ENCODE data around the gene DNAJB5. TPM values are rescaled to one million over a fixed set of nuclear protein-coding genes. Genes with fewer than 3 reads are reported as not detected.
"Not testable (repeated sequence)": the region's sequence is repeated elsewhere in the genome, so short reads cannot be mapped to it uniquely, and the experiment has no call there.

Gene DNAJB5
- total RNA-seq, 1 donor from 2014 or later: 3.9 TPM

DNA sequence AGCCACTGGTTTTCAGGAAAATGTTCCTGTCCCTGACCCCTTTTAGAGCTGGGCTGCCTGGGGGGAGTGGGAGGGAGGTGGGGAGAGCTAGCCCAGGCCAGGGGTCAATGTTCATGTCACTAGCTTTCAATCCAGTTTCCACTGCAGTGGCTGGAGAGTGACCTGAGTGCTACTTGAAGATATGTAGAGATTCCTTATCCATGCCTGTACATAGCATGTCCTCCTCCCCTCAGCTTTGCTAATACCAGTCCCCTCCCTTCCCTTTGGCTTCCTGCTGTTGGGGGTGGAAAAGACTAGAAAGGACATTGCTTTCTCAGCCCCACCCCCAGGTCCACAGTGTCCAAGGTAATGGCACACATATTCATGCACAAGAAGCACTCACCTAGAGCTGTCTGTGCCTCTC, 7.8 kb downstream of the DNAJB5 start:
- intact Hi-C loops (cut with micrococcal nuclease): no loop called here

DNA sequence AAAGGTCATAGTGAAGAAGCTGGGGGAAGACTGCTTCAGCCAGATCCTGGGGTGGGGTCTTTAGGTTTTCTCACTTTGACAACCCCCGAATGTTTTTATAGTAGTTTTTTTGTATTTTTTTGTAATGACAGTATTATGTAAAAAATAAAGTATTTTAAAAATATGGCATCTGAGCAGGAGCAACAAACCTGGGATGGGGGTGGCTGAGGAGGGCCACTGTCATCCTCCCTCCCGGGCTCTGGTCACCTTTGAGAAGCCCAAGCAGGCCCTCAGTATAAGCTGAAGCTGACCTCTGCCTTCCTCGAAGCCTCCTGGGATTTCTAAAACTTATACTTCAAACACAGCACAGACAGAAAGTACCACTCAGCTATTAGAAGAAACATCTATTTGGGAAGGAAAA, 8.7 kb downstream of the DNAJB5 start:
- intact Hi-C loops (cut with micrococcal nuclease): no loop called here

DNA sequence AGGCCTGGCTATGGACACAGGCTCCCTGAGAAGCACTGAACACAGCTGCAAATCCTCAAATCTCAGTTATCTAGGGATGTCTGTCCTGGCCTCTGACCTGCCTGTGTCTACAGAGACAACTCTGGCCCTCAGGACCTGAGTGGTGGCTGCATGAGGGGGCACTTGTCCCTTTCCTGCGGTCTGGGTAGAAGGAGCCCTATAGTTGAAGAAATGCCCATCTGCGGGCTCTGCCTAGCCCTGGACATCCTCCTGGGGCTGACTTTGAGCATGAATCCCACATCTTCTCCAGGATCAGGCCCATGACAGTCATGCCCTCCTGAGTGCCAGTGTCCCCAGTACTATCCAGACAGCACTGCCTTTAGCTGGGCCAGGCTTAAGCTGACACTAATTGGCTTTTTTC, 10.0 kb downstream of the DNAJB5 start:
- intact Hi-C loops (cut with micrococcal nuclease): no loop called here

DNA sequence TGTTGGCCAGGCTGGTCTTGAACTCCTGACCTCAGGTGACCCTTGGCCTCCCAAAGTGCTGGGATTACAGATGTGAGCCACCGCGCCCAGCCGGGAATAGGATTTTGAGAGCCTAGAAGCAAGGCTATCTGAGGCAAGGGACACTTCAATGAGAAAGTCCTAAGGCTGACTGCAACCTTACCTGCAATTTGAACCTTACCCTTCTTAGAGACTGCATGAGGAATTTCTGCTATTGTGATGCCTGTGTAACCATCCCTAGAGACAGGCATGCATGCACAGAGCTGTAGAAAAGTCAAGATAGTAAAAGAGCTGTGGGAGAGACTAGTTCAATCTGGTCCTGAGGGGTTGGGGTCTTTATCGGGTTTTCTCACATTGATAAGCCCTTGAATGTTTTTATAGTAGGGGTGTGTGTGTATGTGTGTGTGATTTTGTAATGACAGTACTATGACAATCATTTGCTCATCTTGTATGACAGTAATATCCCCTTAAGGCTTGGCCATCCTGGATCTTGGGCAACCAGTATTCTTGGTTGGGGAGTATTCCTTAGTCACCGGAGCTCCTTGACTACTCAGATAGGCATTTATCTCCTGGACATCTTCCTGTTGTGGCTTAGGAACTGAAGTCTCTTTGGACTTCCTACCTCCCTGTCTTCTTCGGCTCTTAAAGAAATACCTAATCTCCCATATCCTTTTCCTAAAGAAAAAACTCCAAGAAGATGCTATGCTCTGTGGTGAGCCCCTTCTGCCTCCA, 11.2 kb downstream of the DNAJB5 start:
- intact Hi-C loops (cut with micrococcal nuclease): no loop called here

DNA sequence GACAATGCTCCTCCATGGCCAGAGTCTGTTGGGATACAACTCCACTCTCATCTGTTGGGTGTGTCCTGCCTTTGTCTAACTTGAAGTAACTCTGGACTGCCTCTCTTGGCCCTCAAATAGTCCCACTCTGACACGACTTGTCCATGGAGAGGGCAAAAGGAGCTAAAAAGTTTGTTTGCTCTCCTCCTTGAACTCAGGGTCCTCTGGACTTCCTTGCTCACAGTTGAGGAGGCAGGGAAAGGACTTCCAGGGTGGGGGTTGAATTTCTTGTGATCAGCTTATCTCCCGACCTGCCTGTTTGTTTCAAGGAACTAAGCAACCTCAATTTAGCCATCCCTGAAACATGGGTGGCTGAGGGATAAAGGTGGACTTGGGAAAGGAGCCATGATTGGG, 11.7 kb downstream of the DNAJB5 start:
- intact Hi-C loops (cut with micrococcal nuclease): no loop called here

DNA sequence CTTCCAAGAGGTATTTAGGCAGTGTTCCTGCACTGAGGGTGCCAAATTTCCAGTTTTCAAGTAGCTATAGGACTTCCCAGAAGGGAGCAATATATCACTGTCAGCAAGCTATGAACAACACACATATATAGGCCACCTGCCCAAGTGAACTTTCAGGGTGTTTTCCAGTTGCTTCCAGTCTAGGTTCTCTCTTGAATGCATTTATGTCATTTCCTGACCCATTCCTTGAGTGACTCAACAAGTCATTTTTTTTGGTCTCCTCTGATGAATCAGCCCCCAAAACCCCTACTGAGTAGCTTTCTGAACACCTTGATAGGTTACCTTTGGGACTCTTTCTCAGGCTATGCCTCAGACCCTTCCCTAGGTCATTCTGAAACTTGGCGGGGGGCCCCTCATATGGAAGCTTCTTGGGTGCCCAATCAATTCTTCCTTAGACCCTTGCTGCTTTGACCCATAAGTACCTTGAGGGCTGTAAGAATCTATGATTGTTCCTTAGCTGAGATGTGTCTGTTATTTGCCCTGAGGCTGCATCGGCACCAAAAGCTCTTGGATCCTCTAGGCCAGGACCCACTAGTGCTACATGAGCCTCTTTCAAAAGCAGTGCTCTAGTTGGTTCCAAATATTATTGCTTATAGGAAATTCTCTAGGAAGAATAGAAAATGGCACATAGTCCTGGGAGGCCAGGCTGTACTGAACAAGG, 12.4 kb downstream of the DNAJB5 start:
- intact Hi-C loops (cut with micrococcal nuclease): no loop called here

DNA sequence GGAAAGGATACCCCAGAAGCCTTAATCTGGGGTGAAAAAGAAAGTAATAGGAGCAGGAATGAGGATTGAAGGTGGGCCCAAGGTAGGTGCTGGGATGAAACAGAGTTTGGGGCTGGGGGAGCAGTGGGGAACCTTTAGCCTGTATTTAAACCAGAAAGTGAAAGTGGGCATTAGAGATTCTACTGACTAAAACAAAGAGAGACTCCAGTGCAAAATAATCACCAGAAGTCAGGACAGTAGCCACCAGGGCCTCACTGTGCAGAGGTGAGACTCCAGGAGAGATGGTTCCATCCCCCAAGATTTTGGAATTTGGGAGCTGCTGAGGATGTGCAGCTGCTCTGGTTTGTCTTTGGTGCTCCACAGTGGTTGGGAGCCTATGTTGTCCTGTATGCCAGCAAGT, 13.1 kb downstream of the DNAJB5 start:
- intact Hi-C loops (cut with micrococcal nuclease): no loop called here

DNA sequence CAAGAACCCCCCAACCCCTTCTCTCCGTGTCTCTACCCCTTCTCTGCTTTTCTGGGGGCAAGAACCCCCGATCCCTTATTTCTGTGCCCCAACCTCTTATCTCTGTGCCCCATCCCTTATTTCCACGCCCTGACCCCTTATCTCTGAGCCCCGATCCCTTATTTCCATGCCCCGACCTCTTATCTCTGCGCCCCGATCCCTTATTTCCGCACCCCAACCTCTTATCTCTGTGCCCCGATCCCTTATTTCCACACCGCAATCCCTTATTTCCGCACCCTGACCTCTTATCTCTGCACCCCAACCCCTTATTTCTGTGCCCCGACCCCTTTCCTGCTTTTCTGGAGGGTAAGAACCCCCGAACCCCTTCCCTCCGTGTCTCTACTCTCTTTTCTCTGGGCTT, 14.8 kb downstream of the DNAJB5 start:
- intact Hi-C loops (cut with micrococcal nuclease): not testable (repeated sequence)

DNA sequence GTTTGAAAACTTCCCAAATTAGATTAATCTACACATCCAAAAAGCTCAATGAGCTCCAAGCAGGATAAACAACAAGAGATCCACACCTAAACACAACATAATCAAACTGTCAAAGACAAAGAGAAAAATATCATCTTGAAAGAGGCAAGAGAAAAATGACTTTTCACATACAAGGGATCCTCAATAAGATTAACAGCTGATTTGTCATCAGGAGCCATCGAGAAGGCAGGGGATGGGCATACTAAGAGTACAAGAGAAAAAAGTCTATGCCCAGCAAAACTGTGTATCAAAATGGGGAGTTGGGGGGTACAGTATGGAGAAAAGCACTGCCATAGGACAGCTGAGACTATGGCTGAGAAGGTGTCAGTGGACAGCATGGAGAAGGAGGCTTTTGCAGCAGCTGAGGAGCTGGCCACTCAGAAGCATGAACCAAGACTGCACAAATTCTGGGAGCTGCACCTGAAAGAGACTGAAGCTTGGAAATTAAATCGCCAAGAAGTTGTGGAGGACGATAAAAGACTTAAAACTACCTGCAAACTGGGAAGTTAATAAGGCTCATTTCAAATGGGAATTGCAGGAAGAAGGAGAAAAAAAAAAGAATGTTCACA, 20.9 kb downstream of the DNAJB5 start:
- intact Hi-C loops (cut with micrococcal nuclease): no loop called here

DNA sequence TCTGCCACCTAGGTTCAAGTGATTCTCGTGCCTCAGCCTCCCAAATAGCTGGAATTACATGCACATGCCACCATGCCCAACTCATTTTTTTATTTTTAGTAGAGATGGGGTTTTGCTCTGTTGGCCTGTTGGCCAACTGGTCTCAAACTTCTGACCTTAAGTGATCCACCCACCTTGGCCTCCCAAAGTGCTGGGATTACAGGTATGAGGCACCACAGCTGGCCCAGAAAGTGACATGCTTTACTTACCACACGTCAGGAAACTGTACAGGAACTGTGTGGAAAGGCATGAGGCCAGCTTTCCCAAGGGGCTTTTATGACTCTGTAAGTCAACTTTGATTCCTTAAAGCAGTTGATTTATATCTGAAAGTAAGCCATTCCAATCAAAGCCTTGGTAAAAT, 25.0 kb downstream of the DNAJB5 start:
- intact Hi-C loops (cut with micrococcal nuclease): no loop called here

DNA sequence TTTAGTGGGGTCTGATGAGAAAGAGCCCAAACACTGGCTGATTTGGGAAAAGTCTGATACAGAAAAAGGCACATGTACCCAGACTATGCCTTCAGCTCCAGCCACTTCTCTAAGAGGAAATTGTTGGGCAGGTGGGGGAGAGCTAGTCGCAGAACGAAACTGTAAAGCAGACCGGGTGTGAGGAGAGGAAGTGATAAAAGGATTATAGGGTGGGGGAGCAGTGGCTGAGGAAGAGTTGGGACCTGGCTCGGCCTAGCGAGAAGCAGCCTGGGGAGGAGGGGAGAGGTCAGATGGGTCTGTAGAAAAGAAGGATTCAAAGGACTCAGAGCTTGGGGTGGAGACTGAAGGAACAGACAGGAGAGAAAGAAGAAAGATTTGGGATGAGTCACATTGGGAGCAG, 33.9 kb downstream of the DNAJB5 start:
- intact Hi-C loops (cut with micrococcal nuclease): not testable (repeated sequence)

DNA sequence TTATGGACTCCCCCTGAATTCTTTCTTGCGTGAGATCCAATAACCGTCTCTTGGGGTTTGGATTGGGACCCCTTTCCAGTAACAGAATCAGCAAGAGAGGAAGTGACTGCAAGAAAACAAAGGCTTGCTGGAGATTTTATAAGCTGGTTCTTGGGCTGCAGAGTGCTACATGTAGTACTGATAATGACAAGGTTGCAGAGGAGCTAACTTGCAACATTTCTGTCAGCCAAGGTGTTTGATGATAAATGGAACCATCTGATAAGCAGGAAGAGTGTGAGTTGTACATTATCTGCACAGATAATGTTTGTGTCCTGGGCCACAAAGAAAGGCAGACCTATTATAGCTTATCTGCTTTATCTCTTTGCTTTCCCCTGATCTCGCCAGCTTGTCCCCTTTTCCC, 37.1 kb downstream of the DNAJB5 start:
- intact Hi-C loops (cut with micrococcal nuclease): no loop called here

DNA sequence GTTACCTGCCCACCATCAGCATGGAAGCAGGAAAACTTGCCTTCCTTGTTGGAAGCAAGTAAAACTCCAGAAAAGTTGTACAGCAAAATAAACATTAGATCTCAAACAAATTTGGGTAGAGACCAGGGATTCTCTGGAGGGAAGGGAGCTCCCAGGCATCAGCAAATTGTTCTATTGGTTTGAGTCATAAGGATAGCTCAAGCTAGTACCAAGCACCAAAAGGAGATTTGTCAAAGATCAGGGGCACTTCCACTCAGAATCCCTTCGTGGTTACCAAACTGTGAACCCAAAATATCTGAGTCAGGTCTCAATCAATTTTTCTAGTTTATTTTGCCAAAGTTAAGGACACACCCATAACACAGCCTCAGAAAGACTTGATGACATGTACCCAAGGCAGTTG, 37.8 kb downstream of the DNAJB5 start:
- intact Hi-C loops (cut with micrococcal nuclease): no loop called here

DNA sequence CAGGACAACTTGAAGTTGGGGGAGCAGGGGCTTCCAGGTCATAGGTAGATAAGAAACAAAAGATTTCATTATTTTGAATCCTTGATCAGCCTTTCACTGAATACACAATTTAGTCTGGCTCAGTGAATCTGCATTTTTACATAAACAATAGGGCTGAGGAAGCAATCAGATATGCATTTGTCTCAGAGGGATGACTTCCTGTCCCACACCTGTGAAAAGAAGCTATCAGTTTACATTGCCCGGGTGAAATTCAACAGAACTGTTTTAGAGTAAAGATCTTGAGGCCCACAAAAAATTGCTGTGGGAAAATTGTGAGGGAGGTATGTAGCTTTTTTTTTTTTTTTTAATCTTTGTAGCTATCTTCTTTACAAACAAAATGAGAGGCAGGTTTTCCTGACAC, 38.3 kb downstream of the DNAJB5 start:
- intact Hi-C loops (cut with micrococcal nuclease): no loop called here

DNA sequence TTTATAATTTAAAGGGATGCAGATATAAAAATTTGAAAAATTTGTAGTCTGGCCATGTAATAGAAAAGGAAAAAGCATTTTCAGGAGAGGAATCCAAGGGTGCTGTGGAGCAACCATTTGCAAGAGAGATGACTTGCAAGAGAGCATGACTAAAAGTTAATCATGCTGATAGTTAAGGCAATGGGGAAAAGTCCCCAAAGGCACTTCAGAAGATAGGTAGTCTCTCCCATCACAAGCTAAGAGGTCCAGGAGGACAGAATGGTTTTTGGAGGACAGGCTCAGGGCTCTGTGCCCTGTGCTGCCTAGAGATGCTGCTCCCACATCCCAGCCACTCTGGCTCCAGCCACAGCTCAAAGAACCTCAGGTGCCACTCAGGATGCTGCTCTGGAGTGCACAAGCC, 38.8 kb downstream of the DNAJB5 start:
- intact Hi-C loops (cut with micrococcal nuclease): no loop called here

DNA sequence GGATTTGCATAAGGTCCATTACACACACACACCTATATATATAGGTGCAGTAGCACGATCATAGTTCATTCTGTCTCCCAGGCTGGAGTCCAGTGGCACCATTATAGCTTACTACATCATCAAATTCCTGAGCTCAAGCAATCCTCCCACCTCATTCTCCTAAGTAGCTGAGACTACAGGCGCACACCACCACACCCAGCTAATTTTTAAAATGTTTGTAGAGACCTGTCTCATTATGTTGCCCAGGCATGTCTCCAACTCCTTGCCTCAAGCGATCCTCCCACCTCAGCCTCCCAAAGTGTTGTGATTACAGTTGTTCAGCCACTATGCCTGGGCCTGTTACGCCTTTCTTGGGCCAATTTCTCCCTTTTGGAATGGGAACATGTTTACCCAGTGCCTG, 39.7 kb downstream of the DNAJB5 start:
- intact Hi-C loops (cut with micrococcal nuclease): no loop called here

DNA sequence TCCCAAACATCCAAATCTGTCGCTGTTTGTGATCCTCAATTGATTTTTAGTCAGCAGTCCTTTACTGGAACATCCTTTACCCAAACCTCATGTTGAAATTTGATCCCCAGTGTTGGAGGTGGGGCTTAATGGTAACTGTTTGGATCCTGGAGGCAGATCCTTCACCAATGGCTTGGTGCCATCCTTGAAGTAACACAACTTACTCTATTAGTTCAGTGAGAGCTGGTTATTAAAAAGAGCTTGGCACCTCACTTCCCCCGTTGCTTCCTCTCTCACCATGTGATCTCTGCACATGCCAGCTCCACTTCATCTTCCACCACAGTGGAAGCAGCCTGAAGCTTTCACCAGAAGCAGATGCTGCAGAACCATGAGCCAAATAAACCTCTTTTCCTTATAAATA, 40.3 kb downstream of the DNAJB5 start:
- intact Hi-C loops (cut with micrococcal nuclease): no loop called here

DNA sequence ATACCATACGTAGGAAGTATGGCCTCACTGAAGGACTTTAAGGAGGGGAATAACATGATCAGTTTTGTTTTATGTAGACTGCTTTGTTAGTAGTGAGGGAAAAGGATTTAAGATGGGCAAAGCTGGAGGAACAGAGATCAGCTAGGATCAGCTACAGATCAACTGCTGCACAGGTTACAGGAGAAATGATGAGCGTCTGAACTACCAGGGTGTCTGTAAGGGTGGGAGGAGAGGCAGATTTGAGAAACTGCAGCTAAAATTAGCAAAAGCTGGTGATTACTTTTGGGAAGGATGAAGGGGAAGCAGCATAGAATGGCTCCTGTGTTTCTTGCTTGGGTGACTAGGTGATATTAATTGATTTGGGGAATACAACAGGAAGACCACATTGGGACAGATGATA, 43.6 kb downstream of the DNAJB5 start:
- intact Hi-C loops (cut with micrococcal nuclease): no loop called here

DNA sequence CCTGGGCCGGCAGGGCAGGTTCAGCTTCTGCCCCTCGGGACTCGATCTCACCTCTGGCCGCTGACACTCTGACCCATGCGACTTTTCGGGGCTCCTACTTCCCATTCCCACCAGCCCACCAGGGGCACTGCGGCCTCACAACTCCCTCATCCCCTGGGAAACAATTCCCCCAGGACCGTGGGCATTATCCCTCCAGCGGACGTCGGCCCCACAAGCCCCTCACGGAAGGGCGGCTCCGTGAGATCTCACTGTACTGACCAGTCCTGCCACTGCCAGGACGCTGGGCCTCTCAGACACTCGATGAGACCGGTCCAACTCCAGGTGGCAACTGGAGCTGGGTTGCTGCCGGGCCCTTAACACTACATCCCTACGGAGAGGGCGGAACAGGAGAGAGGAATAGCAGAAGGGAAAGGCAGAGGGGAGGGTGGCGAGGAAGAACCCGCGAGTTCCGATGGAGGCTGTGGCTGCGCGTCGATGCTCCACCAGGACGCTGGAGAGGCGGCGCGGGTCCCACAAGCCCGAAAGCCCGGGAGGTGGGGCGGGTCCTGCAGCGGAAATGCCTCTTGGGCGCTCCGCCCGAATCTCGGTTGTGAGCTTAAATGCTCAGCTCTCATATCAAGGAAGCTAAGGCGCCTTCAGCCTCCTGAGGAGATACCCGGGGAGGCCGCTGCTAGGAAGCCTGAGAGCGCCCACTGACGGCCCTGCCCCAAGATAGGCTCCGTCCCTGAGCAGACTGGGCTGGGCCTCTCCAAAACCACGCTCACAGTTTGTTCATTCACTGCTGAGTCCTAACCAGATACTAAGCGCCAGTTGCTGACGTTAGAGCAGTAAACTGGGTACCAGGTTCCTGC, 46.5 kb downstream of the DNAJB5 start:
- intact Hi-C loops (cut with micrococcal nuclease): loop anchor here (1.0 to 2.0 kb wide), 4 partner anchors 15 to 75 kb away; partner anchors contain the start of gene DNAJB5

DNA sequence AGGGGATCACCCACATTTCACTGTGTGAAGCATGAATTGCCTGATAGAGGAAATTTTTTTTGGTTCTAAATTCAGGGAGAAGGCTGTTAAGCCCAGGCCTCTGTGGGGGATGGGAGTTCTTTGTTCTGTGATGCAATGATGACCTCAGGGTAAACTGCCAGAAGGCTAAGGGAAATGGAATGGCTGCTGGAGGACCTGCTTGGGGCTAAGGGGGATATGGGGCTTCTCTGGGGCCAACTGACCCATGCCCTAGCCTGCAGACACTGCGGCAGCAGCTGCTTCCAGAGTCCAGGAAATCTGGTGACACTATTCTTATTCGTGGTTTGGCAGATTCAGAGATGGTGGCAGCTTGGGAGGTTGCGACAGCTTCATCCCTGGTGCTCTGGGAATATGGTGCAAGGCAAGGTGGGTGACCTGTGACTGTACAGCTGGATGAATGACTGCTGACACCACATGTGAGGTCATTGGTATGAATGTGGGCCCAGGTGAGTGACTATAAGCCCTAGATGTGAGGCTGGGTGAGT, 52.6 kb downstream of the DNAJB5 start:
- intact Hi-C loops (cut with micrococcal nuclease): no loop called here

DNA sequence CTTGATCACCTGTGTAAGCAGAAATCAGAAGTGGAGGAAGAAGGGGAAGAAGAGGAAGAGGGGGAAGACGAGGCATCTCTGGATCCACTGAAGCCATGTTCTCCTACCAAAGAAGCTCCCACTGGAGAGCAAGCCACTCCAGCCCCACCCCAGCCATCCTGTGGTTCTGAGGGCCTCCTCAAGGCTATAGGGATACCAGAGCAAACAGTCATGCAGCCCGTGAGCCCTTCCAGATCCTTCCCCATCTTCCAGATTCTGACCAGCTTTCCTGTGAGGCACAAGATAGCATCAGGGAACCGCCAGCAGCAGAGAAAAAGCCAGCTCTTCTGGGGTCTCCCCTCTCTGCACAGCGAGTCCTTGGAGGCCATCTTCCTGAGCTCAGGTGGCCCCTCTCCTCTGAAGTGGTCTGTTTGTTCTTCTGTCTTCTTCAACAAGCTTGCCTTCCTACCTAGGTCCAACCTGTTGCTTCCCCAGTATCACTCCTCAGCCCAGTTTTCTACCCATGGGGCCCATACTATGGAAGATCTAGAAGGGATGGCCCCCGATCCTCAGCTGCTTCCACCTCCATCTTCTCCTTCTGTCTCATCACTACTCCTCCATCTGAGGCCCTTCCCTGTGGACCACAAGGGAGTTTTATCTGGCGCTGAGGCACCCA, 53.5 kb downstream of the DNAJB5 start:
- intact Hi-C loops (cut with micrococcal nuclease): no loop called here

All from T-helper 1 cell treated with Interleukin-12 subunit alpha and Interleukin-12 subunit beta and Interleukin-4 antibody, amounts not matched to agents 30 ng/mL and 1 ng/mL, for 36 hours (primary cell).